ENCODE data around the gene PCMTD2. TPM values are rescaled to one million over a fixed set of nuclear protein-coding genes. Genes with fewer than 3 reads are reported as not detected.
A peak's percentile ranks its signal among the peaks of the same experiment; 100 is the strongest.

PCMTD2 gene
- total RNA-seq, 1 donor from 2014 or later, result 111 TPM

- Mint-ChIP-seq H3K4me3 (peak overlapping the region; percentile 60), H3K27ac (no peak overlapping the region), H3K27me3 (ENCODE audit: low read depth) (peaks cover 32% of the 10 kb centered on the region), H3K9me3 (no peaks in the 10 kb centered on the region), H3K4me1 (peaks cover 38% of the 10 kb centered on the region), H3K36me3 (no peaks in the 10 kb centered on the region)
- no peak for DNase-seq (ENCODE audit: low spot score in 2 of 2, unreplicated experiment in 2 of 2)
- TF ChIP-seq CTCF (IDR thresholded peaks at IDR 0.05; ENCODE audit: unreplicated experiment), result no peak
These were observed 1.4 kb upstream of the PCMTD2 start for GRCh38 chr20:64254156-64254555.

- peaks cover 43% of the 10 kb centered on the region for H3K4me1 Mint-ChIP-seq
- no peak for TF ChIP-seq CTCF (IDR thresholded peaks at IDR 0.05; ENCODE audit: unreplicated experiment)
- H3K27ac Mint-ChIP-seq, result peak overlapping the region; percentile 84
- DNase-seq (ENCODE audit: low spot score in 2 of 2, unreplicated experiment in 2 of 2), result no peak
- H3K9me3 Mint-ChIP-seq, result no peaks in the 10 kb centered on the region
- H3K4me3 Mint-ChIP-seq, result peak overlapping the region; percentile 60
- no peaks in the 10 kb centered on the region for H3K36me3 Mint-ChIP-seq
- peaks cover 26% of the 10 kb centered on the region for H3K27me3 Mint-ChIP-seq (ENCODE audit: low read depth)
These were observed 782 bp upstream of the PCMTD2 start for GRCh38 chr20:64254571-64255360.

- H3K27ac Mint-ChIP-seq, result peak overlapping the region; percentile 97
- H3K9me3 Mint-ChIP-seq, result no peaks in the 10 kb centered on the region
- no peak for DNase-seq (ENCODE audit: low spot score in 2 of 2, unreplicated experiment in 2 of 2)
- peaks cover 10% of the 10 kb centered on the region for H3K27me3 Mint-ChIP-seq (ENCODE audit: low read depth)
- H3K4me1 Mint-ChIP-seq, result peaks cover 59% of the 10 kb centered on the region
- H3K36me3 Mint-ChIP-seq, result no peaks in the 10 kb centered on the region
- no peak for TF ChIP-seq CTCF (IDR thresholded peaks at IDR 0.05; ENCODE audit: unreplicated experiment)
- peak overlapping the region; percentile 94 for H3K4me3 Mint-ChIP-seq
These were observed 861 bp downstream of the PCMTD2 start for GRCh38 chr20:64256282-64256935.

GRCh38 chr20:64257107-64257757 lies 1.7 kb downstream of the PCMTD2 start:
- peak overlapping the region; percentile 97 for H3K27ac Mint-ChIP-seq
- no peak for TF ChIP-seq CTCF (IDR thresholded peaks at IDR 0.05; ENCODE audit: unreplicated experiment)
- no peaks in the 10 kb centered on the region for H3K9me3 Mint-ChIP-seq
- DNase-seq (ENCODE audit: low spot score in 2 of 2, unreplicated experiment in 2 of 2), result no peak
- peak overlapping the region; percentile 94 for H3K4me3 Mint-ChIP-seq
- peaks cover 6% of the 10 kb centered on the region for H3K27me3 Mint-ChIP-seq (ENCODE audit: low read depth)
- H3K4me1 Mint-ChIP-seq, result peaks cover 63% of the 10 kb centered on the region
- no peaks in the 10 kb centered on the region for H3K36me3 Mint-ChIP-seq

GRCh38 chr20:64258071-64258823 lies 2.7 kb downstream of the PCMTD2 start:
- H3K27me3 Mint-ChIP-seq (ENCODE audit: low read depth), result peaks cover under 1% of the 10 kb centered on the region
- TF ChIP-seq CTCF (IDR thresholded peaks at IDR 0.05; ENCODE audit: unreplicated experiment), result no peak
- peak overlapping the region; percentile 71 for H3K27ac Mint-ChIP-seq
- H3K4me1 Mint-ChIP-seq, result peaks cover 66% of the 10 kb centered on the region
- H3K36me3 Mint-ChIP-seq, result peaks cover 4% of the 10 kb centered on the region
- DNase-seq (ENCODE audit: low spot score in 2 of 2, unreplicated experiment in 2 of 2), result no peak
- no peaks in the 10 kb centered on the region for H3K9me3 Mint-ChIP-seq
- H3K4me3 Mint-ChIP-seq, result peak overlapping the region; percentile 5
